HG03354 (cell line): Measurements from ENCODE around the gene SFXN2.
"Not testable (repeated sequence)": the region's sequence is repeated elsewhere in the genome, so short reads cannot be mapped to it uniquely, and the experiment has no call there.

Experiments
- ATAC-seq: cut with Tn5 transposase; IDR thresholded peaks from one replicate; pipeline ENCODE4 v1.9.1; 2021; ENCODE audit warnings: mild to moderate bottlenecking; ENCODE audit not compliant: unreplicated experiment, poor library complexity, severe bottlenecking

SFXN2 gene

GRCh38 chr10:102716900-102717565 is 2.6 kb downstream of the SFXN2 start:
- ATAC-seq: not testable (repeated sequence)

GRCh38 chr10:102718220-102718619 is 3.8 kb downstream of the SFXN2 start:
- ATAC-seq: no peak

DNA sequence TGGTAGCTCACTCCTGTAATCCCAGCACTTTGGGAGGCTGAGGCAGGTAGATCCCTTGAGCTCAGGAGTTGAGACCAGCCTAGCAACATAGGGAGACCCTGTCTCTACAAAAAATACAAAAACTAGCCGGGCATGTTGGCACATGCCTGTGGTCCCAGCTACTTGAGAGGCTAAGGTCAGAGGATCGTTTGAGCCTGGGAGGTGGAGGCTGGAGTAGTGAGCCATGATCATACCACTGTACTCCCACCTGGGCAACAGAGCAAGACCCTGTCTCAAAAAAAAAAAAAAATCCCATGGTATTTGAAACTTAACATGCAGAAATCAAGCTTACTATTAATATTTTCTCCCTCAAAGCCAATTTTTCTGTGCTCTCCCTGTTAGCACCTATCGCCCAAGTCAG is 5.9 kb downstream of the SFXN2 start:
- no peak for ATAC-seq

DNA sequence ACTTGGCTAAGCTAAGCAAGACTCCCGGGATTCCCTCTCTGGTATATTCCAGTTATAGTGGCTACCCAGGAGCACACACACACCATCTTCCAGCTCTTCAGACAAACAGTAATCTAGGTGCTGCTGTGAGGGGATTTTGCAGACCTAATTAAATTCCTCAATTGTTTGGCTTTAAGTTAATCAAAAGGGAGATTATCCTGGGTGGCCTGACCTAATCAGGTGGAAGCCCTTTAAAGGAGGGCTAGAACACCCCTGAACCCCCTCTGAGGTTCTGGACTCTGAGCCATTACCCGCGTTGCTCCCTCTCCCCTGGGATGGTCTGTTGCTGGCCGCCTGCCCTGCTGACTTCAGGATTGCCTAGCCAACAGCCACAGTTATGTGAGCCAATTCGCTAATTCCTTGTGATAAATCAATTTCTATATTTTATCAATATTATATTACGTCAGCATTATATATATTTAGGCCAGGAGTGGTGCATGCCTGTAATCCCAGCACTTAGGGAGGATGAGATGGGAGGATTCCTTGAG is 6.4 kb downstream of the SFXN2 start:
- no peak for ATAC-seq

- no peak for ATAC-seq
Observed at GRCh38 chr10:102721954-102722353, 7.5 kb downstream of the SFXN2 start.

DNA sequence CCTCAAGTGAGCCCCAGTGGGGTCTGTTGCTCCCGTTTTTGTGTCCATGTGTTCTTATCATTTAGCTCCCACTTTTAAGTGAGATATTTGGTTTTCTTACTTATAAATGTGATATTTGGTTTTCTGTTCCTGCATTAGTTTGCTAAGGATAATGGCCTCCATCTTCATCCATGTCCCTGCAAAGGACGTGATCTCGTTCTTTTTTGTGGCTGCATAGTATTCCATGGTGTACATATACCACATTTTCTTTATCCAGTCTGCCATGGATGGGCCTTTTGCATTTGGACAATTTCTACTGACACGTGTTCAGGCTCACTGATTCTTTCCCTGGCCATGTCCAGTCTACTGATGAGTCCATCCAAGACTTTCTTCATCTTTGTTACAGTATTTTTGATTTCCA is 9.6 kb downstream of the SFXN2 start:
- ATAC-seq: no peak

DNA sequence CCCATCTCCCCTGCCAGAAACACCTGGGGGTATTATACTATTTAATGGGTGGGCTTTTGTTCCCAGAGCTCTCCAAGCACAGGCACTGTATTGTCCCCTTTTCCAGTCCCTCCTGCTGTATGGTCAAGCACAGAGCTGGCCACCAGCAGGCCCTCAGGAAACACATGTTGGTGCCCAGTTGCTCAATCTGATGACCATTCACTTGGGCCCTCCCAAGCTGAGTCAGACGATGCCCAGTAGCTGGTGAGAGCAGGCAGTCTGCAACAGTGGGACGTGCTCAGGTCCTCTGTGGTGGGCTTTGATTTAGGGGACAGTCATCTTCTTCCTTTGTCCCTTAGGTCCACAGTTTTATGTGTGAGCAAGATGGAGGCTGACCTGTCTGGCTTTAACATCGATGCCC is 11.8 kb downstream of the SFXN2 start:
- no peak for ATAC-seq

DNA sequence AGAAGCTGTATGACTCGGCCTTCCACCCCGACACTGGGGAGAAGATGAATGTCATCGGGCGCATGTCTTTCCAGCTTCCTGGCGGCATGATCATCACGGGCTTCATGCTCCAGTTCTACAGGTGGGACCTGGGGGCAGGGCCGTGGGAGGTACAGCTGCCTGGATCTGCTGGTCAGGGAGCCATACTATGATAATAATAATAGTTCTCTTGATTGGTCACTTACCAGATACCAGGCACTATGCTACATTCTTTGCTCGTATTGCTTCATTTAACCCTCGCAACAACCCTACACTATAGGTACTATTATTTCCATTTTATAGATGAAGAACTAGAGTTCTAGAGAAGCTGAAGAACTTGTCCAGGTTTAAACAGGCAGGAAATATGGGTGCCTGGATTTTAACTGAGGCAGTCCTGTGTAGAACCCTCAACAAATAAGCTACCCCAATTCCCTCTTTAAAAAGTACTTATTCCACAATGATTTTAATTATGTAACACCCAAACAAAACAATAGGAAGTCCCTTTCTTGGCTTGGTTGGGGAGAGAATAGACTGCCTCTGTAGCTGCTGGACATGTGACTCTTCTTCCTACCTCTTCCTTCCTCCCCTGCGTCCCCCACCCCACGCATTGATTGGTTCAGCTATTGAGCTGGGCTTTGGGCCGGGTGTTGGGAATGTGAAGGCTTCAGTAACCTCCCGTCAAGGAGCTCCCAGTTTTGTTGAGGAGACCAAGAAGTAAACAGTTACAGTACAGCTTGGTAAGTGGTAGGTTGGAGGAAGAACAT is 12.8 kb downstream of the SFXN2 start:
- ATAC-seq: no peak

DNA sequence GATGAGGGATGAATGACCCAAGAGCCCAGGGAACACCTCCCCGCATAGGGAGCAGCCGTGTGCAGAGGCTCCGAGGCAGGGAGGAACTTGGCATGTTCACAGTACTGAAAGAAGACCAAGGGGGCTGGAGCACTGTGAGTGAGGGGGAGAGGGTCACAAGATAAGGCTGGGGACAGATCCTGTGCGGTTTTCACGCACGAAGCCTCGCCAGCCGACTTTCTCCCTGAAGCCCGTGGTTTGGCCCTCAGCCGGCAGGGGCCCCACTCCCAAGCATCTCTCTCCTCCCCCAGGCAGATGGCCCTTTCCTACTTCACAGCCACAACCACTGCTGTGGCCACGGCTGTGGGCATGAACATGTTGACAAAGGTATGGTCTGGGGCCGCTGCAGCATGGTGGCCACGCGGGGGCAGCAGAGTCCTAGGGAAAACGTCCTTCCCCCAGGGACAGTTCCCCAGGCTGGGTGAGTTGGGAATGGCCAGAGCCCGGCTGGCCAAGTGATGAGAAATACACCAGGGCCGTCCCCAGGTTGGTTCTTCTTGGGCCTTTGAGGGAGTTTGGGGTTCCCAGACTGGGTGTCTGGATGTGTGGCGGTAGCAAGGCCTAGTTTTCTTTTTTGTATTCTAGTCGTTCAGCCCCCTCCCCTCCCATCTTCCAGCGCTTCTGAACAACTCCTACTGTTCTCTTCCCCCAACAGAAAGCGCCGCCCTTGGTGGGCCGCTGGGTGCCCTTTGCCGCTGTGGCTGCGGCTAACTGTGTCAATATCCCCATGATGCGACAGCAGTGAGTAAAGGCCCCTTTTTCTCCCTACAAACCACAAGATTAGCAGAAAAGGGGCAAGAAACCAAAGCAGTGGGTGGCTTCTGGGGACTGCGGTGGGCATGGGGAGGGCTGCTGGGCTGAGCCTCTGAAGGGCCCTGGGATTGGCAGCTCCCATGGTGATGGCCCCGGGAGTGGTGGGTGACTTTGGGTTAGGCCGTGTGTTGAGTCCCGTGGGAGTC is 14.9 kb downstream of the SFXN2 start:
- no peak for ATAC-seq

GRCh38 chr10:102731222-102731800 is 16.9 kb downstream of the SFXN2 start:
- ATAC-seq: no peak

- ATAC-seq: no peak
Observed at GRCh38 chr10:102732661-102733060, 18.2 kb downstream of the SFXN2 start.

DNA sequence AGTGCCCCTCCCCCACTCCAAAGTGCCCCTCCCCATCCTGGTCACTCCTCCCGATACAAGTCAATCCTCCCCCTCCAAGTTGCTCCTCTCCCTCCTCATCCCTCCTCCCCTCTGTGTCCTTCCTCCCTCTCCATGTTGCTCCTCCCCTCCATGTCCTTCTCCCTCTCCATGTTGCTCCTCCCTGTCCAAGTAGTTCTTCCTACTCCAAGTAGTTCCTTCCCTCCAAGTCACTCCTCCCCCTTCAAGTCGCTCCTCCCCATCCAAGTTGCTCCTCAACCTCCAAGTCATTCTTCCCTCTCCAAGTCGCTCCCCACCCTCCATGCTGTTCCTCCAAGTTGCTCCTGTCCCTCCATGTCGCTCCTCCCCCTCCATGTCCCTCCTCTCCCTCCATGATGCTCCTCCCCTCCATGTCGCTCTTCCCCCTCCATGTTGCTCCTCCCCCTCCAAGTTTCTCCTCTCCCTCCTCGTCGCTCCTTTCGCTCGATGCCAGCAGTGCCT is 20.7 kb downstream of the SFXN2 start:
- ATAC-seq: no peak

- ATAC-seq: no peak
Observed at GRCh38 chr10:102738692-102739121, 24.3 kb downstream of the SFXN2 start.

- no peak for ATAC-seq
Observed at GRCh38 chr10:102740229-102740628, 25.8 kb downstream of the SFXN2 start.

DNA sequence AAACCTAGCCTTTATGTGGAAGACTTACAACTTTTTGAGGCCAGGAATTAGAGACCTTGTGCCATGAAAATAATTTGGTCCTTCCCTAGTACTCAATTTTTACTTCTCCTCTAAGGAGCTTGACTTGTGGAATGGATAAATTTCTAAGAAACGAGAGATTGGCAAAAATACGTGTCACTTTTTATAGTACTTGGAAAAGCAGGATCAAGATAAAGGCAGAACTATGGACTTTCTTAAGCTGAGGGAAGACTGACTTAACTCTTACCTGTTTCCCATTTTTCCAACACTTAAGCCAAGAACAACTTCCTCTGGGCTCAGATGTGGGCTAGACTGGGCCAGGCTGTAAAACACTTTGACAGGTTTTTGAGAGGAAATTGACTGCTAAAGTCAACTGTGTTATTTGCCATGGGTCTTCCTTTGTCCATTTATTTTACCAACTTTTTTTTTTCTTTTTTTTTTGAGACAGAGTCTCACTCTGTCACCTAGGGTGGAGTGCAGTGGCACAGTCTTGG is 27.3 kb downstream of the SFXN2 start:
- no peak for ATAC-seq

DNA sequence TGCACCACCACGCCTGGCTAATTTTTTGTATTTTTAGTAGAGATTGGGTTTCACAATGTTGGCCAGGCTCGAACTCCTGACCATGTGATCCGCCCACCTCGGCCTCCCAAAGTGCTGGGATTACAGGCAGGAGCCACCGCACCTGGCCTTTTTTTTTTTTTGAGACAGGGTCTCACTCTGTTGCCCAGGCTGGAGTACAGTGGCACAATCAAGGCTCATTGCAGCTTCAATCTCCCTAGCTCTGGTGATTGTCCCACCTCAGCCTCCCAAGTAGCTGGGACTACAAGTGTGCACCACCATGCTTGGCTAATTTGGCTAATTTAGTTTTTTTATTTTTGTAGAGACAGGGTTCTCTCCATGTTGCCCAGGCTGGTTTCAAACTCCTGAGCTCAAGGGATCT is 27.9 kb downstream of the SFXN2 start:
- ATAC-seq: not testable (repeated sequence)

DNA sequence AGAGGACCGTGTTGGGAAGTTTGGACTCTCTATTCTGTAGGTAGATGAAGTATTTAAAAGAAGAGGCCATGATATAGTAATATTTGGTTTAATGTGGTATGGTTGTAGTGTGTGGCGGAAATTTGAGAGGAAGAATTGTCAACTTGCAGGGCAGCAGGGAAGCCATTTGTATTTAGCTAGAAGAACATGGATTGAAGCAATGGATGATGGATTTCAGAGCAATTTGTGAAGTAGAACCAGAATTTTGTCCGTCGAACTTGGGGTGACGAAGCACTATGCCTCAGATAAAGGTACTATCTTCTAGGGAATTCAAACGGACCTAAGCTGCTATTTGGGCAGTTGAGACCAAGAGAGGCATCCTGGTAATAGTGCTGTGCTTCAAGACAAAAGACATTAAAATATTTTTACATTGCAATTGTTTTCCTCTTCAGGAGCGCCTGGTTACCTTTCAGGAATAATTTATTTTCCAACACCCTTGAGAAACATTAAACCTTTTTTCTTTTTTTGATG is 28.7 kb downstream of the SFXN2 start:
- peak; percentile 7 for ATAC-seq

DNA sequence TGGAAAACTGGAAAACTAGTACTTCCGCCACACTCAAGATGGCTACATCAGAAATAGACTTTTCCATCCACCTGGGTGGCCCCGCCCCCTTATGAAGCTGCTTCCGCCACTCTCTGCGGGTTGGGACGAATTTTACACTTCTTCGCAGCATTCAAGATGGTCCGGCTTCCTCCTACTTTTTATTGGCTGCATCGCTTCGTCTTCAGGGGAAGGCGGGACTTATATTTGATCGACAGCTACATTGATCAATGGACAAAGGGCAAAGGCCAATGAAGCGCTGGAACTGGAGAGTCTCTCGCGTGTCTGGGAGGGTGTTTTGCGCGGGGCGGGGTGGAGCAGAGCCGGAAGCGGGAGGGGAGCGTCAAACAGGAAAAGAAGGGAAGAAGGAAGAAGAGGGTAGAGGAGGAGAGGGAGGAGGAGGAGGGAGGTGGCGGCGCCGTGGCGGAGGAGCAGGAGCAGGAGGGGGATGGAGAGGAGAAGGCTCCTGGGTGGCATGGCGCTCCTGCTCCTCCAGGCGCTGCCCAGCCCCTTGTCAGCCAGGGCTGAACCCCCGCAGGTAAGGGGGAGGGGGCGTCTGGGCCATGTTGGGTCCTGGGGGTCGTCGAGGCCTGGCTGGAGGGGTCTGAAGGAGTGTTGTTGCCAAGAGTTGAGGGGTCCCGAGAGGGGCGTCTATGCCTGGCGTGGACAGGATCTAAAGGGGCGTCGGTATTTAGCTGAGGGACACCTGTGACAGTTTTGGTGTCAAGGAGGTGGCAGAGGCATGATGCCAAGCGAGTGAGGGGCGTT is 29.3 kb downstream of the SFXN2 start, which contains the start of gene WBP1L:
TSS of gene WBP1L (plus strand) at position 361 of the 786 bp plus-strand sequence. CDS start at position 467, 106 bp downstream.
- peak; percentile 98 for ATAC-seq
